ENCODE measurements around the gene SPON1. TPM values are rescaled to one million over a fixed set of nuclear protein-coding genes. Genes with fewer than 3 reads are reported as not detected.

The SPON1 gene
- total RNA-seq, 1 experiment from 2014 or later = 0.20 TPM

DNA sequence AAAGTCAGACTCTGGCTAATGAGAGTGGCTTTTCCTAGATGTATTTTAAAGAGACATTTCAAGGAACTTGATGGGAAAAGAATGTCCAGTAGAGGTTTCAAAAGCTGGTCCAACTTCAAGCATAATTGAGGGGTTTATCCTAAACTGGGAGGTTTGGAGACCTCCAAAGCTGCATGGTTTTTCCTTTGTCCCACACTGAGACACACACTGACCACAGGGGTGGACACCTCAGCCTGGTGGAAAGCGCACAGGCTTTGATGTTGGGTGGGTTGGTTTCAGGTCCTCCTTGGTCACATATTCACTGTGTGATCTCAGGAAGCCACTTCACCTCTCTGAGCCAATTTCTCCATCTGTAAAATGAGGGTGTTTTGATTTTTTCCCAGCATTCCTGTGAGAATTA, 4.0 kb downstream of the SPON1 start:
- Histone ChIP-seq H3K9ac (ENCODE audit: extremely low read depth, insufficient read length, low read length) (no peak overlapping the region), H3K56ac (ENCODE audit: insufficient read length, low read depth, low read length) (no peak overlapping the region), H3K4me2 (ENCODE audit: insufficient read depth, insufficient read length, low read length) (no peak overlapping the region), H4K91ac (ENCODE audit: insufficient read length, low read depth, low read length) (no peak overlapping the region), H4K8ac (replicated peaks; ENCODE audit: insufficient read length, low read depth, low read length) (no peak overlapping the region), H4K5ac (ENCODE audit: insufficient read length, low read depth, low read length) (no peak overlapping the region), H3K4me1 (ENCODE audit: insufficient read depth, low read length) (no peaks in the 10 kb centered on the region), H3K18ac (ENCODE audit: insufficient read length, low read depth, low read length) (no peak overlapping the region), H2BK15ac (ENCODE audit: low read depth, low read length) (no peak overlapping the region), H2BK20ac (ENCODE audit: low read depth, low read length, poor library complexity, severe bottlenecking) (no peak overlapping the region), H3T11ph (ENCODE audit: low read length) (no peak overlapping the region), H2AFZ (ENCODE audit: low read length) (no peak overlapping the region), H3K23ac (ENCODE audit: insufficient read length, low read depth, low read length) (no peak overlapping the region), H3K14ac (ENCODE audit: insufficient read depth, low read length) (no peak overlapping the region), H3K4ac (ENCODE audit: low read depth, low read length) (no peak overlapping the region), H3K9me3 (ENCODE audit: control insufficient read depth, low read depth, low read length) (no peaks in the 10 kb centered on the region), H2AK5ac (ENCODE audit: insufficient read length, low read length) (no peak overlapping the region), H3K23me2 (ENCODE audit: insufficient read length, low read depth, low read length, poor library complexity, severe bottlenecking) (peaks cover 24% of the 10 kb centered on the region), H2BK12ac (ENCODE audit: insufficient read length, low read depth, low read length) (no peak overlapping the region), H4K20me1 (ENCODE audit: control insufficient read depth, insufficient read depth, insufficient read length) (no peaks in the 10 kb centered on the region), H3K27ac (ENCODE audit: insufficient read length, low read depth, low read length) (no peak overlapping the region), H2BK120ac (ENCODE audit: low read depth, low read length, poor library complexity, severe bottlenecking) (no peak overlapping the region), H3K79me1 (ENCODE audit: insufficient read depth, low read depth, low read length, poor library complexity, severe bottlenecking) (no peaks in the 10 kb centered on the region), H3K79me2 (ENCODE audit: insufficient read depth, low read length) (no peaks in the 10 kb centered on the region), H2BK5ac (ENCODE audit: insufficient read length, low read length) (no peak overlapping the region), H3K27me3 (ENCODE audit: insufficient read depth, low read length) (peaks cover 40% of the 10 kb centered on the region)
- H3K27ac Mint-ChIP-seq = peak overlapping the region in 1 of 3 experiments; percentile 59; a peak in 1 of 7 replicates
- H3K4me1 Mint-ChIP-seq = peaks cover 39 to 59% of the 10 kb centered on the region in 2 experiments
- H3K4me3 Mint-ChIP-seq = no peak overlapping the region
- no peaks in the 10 kb centered on the region; a peak in 1 of 7 replicates for H3K36me3 Mint-ChIP-seq (ENCODE audit: insufficient read depth in 1 of 3, low read depth in 3 of 3)
- DNase-seq = no peak
- WGBS (ENCODE audit: extremely low coverage, insufficient read length, low lambda C conversion rate) = no CpG with 5 or more reads among the region's 1 CpG
- no peaks in the 10 kb centered on the region; a peak in 1 of 5 replicates for H3K9me3 Mint-ChIP-seq
- TF ChIP-seq, protein P1, sequence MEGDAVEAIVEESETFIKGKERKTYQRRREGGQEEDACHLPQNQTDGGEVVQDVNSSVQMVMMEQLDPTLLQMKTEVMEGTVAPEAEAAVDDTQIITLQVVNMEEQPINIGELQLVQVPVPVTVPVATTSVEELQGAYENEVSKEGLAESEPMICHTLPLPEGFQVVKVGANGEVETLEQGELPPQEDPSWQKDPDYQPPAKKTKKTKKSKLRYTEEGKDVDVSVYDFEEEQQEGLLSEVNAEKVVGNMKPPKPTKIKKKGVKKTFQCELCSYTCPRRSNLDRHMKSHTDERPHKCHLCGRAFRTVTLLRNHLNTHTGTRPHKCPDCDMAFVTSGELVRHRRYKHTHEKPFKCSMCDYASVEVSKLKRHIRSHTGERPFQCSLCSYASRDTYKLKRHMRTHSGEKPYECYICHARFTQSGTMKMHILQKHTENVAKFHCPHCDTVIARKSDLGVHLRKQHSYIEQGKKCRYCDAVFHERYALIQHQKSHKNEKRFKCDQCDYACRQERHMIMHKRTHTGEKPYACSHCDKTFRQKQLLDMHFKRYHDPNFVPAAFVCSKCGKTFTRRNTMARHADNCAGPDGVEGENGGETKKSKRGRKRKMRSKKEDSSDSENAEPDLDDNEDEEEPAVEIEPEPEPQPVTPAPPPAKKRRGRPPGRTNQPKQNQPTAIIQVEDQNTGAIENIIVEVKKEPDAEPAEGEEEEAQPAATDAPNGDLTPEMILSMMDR (conservative IDR thresholded peaks at IDR 0.05) = no peak
- peaks cover 70% of the 10 kb centered on the region for H3K27me3 Mint-ChIP-seq (ENCODE audit: low read depth)

All from H9 (cell line).